Measurements from ENCODE around the gene SLC26A8.

- TF ChIP-seq POLR2A (IDR thresholded peaks at IDR 0.05; ENCODE audit: low read depth) (no peak), CTCF (IDR thresholded peaks at IDR 0.05) (no peak)
Measured at GRCh38 chr6:35897486-35897885, 127.0 kb downstream of the SLC26A8 start.

All from esophagus muscularis mucosa (tissue), 3 donors.